ENCODE measurements around the gene PSMB7. TPM values are rescaled to one million over a fixed set of nuclear protein-coding genes. Genes with fewer than 3 reads are reported as not detected.

Gene PSMB7
- total and polyA plus RNA-seq, 2 donors from 2014 or later: 105 to 250 TPM

DNA sequence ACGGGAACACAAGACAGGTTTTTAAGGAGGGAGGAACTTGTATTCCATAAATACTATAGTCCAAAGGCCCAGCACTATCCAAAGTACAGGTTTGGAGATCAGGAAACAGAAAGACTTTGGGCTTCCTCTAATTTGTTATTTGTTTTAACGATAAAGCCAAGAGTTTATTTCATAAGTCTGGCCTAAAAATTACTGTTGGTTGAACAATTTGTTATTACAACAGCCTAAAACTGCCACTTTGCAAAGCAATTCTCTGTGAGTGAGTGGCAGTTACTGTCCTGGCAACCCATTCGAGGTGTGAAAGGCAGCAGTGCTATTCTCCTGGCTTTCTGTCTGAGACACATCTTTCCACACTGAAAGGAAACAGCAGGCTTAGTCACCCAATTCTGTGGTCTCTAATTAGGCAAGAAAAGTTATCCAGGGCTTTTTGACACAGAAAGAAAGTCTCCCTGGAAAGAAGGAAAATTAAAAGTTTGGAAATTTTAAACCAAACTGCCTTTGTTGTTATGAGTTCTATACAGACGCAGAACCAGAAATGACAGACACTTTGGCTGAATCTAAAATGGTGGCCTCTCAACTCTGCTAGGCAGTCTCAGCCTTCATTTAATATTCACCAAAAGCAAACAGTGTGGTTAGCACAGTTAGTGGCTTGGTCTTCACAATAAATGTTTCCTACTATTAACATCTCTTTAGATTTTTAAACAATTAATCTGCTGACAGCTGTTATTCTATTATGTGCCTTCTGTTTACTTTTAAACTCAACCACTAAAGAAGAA lies 33.9 kb downstream of the PSMB7 start:
- Histone ChIP-seq H3K36me3 (ENCODE audit: control insufficient read depth in 2 of 3, insufficient read depth in 3 of 3, low read length in 3 of 3) (peaks cover 0 to 15% (median 4%) of the 10 kb centered on the region in 3 donors), H3K27me3 (ENCODE audit: control insufficient read depth, insufficient read depth, low read length) (no peaks in the 10 kb centered on the region), H3K9ac (ENCODE audit: low read length in 3 of 3) (no peak overlapping the region), H3K4me1 (ENCODE audit: control insufficient read depth in 2 of 3, insufficient read depth in 2 of 3, low read depth in 1 of 3, low read length in 3 of 3) (peaks cover 0 to 2% (median 1%) of the 10 kb centered on the region in 3 donors), H3K4me3 (ENCODE audit: low read length in 3 of 3) (no peak overlapping the region), H3K27ac (ENCODE audit: low read depth in 2 of 2, low read length in 2 of 2) (no peak overlapping the region), H3K9me3 (ENCODE audit: control insufficient read depth in 2 of 3, insufficient read depth in 1 of 3, low read length in 3 of 3) (no peaks in the 10 kb centered on the region)
- FAIRE-seq (no peak), DNase-seq (no peak)
- TF ChIP-seq, protein P1, sequence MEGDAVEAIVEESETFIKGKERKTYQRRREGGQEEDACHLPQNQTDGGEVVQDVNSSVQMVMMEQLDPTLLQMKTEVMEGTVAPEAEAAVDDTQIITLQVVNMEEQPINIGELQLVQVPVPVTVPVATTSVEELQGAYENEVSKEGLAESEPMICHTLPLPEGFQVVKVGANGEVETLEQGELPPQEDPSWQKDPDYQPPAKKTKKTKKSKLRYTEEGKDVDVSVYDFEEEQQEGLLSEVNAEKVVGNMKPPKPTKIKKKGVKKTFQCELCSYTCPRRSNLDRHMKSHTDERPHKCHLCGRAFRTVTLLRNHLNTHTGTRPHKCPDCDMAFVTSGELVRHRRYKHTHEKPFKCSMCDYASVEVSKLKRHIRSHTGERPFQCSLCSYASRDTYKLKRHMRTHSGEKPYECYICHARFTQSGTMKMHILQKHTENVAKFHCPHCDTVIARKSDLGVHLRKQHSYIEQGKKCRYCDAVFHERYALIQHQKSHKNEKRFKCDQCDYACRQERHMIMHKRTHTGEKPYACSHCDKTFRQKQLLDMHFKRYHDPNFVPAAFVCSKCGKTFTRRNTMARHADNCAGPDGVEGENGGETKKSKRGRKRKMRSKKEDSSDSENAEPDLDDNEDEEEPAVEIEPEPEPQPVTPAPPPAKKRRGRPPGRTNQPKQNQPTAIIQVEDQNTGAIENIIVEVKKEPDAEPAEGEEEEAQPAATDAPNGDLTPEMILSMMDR (IDR thresholded peaks at IDR 0.05; ENCODE audit: borderline replicate concordance, extremely low read depth, insufficient read depth): no peak
- intact Hi-C loops (cut with DNase I): no loop called here

DNA sequence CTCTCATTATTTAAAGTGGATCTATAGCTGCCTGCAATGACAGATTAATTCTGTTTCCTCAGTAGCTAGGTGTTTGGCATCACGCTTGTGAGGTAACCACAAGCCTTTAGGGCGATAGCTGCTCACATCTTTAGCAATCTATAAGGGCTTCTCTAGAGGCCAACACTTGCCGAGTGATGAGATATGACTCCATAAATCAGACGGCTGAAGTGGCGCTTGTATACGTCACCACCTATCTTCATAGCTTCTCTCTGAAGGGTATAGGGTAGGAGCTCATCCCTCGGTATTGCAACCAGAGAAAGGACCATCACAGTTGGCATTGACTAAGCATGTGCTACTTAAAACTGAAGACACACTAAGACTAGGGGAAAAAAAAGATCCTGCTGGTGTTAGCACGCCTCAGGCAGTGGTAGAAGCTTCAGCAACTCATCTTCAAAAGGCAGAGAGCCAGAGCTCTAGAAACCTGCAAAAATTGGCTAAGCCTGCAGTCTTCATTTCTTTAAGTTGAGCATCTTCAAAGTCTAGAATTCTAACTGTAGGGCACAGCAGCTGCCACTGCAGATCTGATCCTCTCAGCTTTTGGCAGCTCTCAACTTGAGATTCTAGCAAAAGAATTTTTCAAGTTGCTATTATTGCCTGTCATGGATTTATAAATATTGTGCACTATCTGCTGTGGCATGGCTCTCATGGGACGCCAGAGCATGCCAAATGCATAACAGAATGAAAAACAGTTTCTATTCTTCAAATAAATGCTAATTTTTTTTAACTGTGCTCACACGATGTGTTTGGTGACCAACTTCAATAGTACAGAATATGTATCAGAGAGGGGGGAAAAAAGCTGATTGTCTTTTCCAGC lies 37.5 kb downstream of the PSMB7 start:
- no peaks in the 10 kb centered on the region for H3K27me3 ChIP-seq (ENCODE audit: control insufficient read depth, insufficient read depth, low read length)
- intact Hi-C loops (cut with DNase I): no loop called here

DNA sequence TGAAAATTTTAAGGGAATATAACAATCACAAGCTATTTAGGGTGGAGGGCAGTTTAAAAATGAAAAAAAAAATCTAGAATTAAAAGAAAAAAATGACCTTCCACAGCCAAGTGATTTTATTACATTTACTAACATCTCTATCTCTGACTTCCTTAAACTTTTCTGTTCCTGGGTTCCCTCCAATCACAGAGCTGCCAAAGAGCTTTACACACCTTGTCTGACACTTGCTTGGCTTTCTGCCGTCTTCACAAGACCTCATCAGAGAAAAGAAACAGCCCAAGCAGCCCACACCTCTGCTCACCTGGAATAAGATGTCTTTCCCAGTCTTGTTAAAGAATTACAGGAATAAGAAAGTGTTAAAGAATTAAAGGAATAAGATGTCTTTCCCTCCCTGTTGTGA lies 38.9 kb downstream of the PSMB7 start:
- DNase-seq: no peak
- no peak overlapping the region for H3K9ac ChIP-seq (ENCODE audit: low read length in 3 of 3)
- H3K27ac ChIP-seq (ENCODE audit: low read depth in 2 of 2, low read length in 2 of 2): no peak overlapping the region
- no peaks in the 10 kb centered on the region for H3K27me3 ChIP-seq (ENCODE audit: control insufficient read depth, insufficient read depth, low read length)
- FAIRE-seq: no peak
- H3K4me3 ChIP-seq (ENCODE audit: low read length in 3 of 3): no peak overlapping the region
- no peaks in the 10 kb centered on the region for H3K4me1 ChIP-seq (ENCODE audit: control insufficient read depth in 2 of 3, insufficient read depth in 2 of 3, low read depth in 1 of 3, low read length in 3 of 3)
- TF ChIP-seq, protein P1 (IDR thresholded peaks at IDR 0.05; ENCODE audit: borderline replicate concordance, extremely low read depth, insufficient read depth): no peak
- peaks cover 0 to 5% (median 0%) of the 10 kb centered on the region in 3 donors for H3K9me3 ChIP-seq (ENCODE audit: control insufficient read depth in 2 of 3, insufficient read depth in 1 of 3, low read length in 3 of 3)
- intact Hi-C loops (cut with DNase I): no loop called here
- no peaks in the 10 kb centered on the region for H3K36me3 ChIP-seq (ENCODE audit: control insufficient read depth in 2 of 3, insufficient read depth in 3 of 3, low read length in 3 of 3)

More for the DNA sequence above, 37.5 kb downstream of the PSMB7 start:
- FAIRE-seq: no peak
- Histone ChIP-seq H3K4me3 (ENCODE audit: low read length in 3 of 3) (no peak overlapping the region), H3K36me3 (ENCODE audit: control insufficient read depth in 2 of 3, insufficient read depth in 3 of 3, low read length in 3 of 3) (peaks cover 0 to under 1% (median 0%) of the 10 kb centered on the region in 3 donors), H3K9ac (ENCODE audit: low read length in 3 of 3) (no peak overlapping the region), H3K9me3 (ENCODE audit: control insufficient read depth in 2 of 3, insufficient read depth in 1 of 3, low read length in 3 of 3) (peaks cover 0 to 5% (median 0%) of the 10 kb centered on the region in 3 donors), H3K4me1 (ENCODE audit: control insufficient read depth in 2 of 3, insufficient read depth in 2 of 3, low read depth in 1 of 3, low read length in 3 of 3) (no peaks in the 10 kb centered on the region), H3K27ac (ENCODE audit: low read depth in 2 of 2, low read length in 2 of 2) (no peak overlapping the region)
- DNase-seq: no peak
- TF ChIP-seq, protein P1 (IDR thresholded peaks at IDR 0.05; ENCODE audit: borderline replicate concordance, extremely low read depth, insufficient read depth): no peak

Data from kidney (tissue), 14 donors.